ENCODE data around the gene CCND3. TPM values are rescaled to one million over a fixed set of nuclear protein-coding genes. Genes with fewer than 3 reads are reported as not detected.

The CCND3 gene
- total and polyA plus RNA-seq, 5 donors from 2014 or later: 246 to 564 (median 338) TPM

DNA sequence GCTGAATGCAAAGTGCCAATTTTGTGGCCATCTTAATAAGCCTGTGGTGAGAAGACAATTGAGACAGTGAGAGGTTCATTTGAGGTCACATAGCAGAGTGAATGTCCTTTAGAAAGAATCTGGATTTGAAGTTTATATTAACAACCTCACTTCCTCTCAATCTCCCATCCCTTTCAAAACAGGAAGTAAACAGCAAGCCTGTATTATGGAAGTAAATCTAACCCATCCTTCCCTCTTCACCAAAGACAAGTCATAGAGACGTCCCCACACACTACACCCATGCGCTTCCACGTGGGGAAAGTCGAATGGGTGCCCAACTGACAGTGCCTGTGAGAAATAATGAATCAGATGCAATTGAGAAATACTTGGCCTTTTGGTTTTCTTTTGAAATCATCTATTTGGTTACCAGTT lies 28.8 kb upstream of the CCND3 start:
- H3K27ac ChIP-seq (ENCODE audit: insufficient read depth, low read length, poor library complexity, severe bottlenecking): no peak overlapping the region
- peaks cover 20% of the 10 kb centered on the region for H3K36me3 Mint-ChIP-seq
- no peak overlapping the region for H3K4me3 ChIP-seq (ENCODE audit: low read depth, low read length)
- peak overlapping the region; percentile 44 to 87 (median 85) for H3K27ac Mint-ChIP-seq
- no peaks in the 10 kb centered on the region for H3K9me3 Mint-ChIP-seq
- peak overlapping the region in 3 of 4 donors; percentile 30 to 72 (median 56) for H3K4me3 Mint-ChIP-seq
- peaks cover 25% of the 10 kb centered on the region for H3K4me1 ChIP-seq (ENCODE audit: control insufficient read depth, insufficient read depth, low read length, poor library complexity, severe bottlenecking)
- H3K27me3 Mint-ChIP-seq: no peaks in the 10 kb centered on the region
- no peaks in the 10 kb centered on the region for H3K27me3 ChIP-seq (ENCODE audit: control insufficient read depth, insufficient read depth, low read length)
- no peak for DNase-seq
- no peaks in the 10 kb centered on the region for H3K9me3 ChIP-seq (ENCODE audit: control insufficient read depth in 2 of 2, low read length in 2 of 2)
- H3K36me3 ChIP-seq (ENCODE audit: control insufficient read depth, insufficient read depth, low read length): peaks cover 20% of the 10 kb centered on the region
- peak; percentile 34 to 39 for ATAC-seq (ENCODE audit: low read depth in 2 of 2)
- peaks cover 13 to 82% (median 37%) of the 10 kb centered on the region in 4 donors for H3K4me1 Mint-ChIP-seq

DNA sequence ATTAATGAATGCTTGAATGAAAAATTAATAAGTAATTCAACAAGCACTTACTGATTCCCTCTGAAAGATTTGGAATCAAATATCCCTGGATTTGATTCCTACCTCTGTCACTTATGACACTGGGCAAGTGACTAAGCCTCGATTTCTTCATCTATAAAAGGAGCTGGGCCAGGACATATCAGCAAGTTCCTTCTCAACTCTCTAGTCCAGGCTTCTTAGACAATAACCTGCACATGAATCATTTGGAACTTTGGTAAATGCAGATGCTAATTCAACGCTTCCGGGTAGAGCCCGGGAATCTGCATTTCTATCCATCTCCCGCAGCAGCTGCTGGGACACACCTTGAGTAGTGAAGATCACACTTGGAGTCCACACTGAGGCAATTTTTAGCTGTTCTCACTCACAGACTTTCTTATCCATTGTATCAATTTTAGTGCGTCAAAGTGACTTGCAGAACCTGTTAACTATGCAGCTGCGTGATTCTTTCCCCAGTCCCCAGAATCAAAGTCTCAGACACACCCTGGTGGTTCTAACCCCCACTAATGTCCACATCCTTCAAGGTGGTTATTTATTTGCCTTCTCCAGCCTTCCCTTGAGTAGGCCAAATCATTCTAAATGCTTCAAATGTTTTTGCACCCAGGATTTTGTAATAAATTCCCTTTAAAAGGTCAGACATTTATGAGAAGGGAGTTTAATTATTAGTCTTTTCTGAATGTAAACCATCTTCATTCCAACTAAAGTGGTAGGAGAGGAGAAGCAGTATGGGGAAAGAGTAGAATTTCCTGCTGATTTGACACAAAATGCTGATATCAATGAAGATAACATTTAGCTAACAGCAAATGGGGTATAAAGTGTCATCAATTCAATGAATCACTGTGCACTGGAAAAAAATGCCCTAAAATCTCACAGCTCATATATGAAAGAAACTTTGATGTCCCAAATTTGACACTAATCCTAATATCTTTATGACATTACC lies 26.0 kb upstream of the CCND3 start:
- no peak overlapping the region for H3K4me3 ChIP-seq (ENCODE audit: low read depth, low read length)
- H3K36me3 Mint-ChIP-seq: peaks cover 38% of the 10 kb centered on the region
- H3K4me1 ChIP-seq (ENCODE audit: control insufficient read depth, insufficient read depth, low read length, poor library complexity, severe bottlenecking): peaks cover 25% of the 10 kb centered on the region
- H3K9me3 Mint-ChIP-seq: peaks cover 0 to 3% (median 0%) of the 10 kb centered on the region in 7 donors
- H3K4me1 Mint-ChIP-seq: peaks cover 18 to 81% (median 40%) of the 10 kb centered on the region in 4 donors
- DNase-seq: no peak
- no peaks in the 10 kb centered on the region for H3K27me3 Mint-ChIP-seq
- no peak for ATAC-seq (ENCODE audit: low read depth in 2 of 2)
- peak overlapping the region; percentile 11 to 75 (median 34) for H3K27ac Mint-ChIP-seq
- no peaks in the 10 kb centered on the region for H3K27me3 ChIP-seq (ENCODE audit: control insufficient read depth, insufficient read depth, low read length)
- H3K36me3 ChIP-seq (ENCODE audit: control insufficient read depth, insufficient read depth, low read length): peaks cover 26% of the 10 kb centered on the region
- H3K27ac ChIP-seq (ENCODE audit: insufficient read depth, low read length, poor library complexity, severe bottlenecking): peak overlapping the region; percentile 14
- no peaks in the 10 kb centered on the region for H3K9me3 ChIP-seq (ENCODE audit: control insufficient read depth in 2 of 2, low read length in 2 of 2)
- no peak overlapping the region for H3K4me3 Mint-ChIP-seq

DNA sequence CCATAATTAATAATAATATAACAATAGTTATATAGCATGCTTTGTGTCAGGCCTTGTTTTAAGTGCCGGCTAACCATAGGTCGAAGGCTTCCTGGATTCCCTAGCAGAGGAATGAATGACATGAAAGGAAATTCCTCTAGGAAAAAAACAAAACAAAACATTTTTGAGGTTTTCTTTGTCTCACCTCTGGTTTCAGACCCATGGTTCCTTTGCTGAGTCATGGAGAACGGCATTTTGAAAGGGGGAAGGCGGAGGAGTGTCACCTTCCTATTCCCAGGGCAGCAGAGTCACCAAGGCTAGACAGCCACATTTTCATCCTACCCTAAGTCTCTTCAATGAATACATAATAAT lies 25.3 kb upstream of the CCND3 start:
- Mint-ChIP-seq H3K4me3 (no peak overlapping the region), H3K4me1 (peaks cover 18 to 81% (median 37%) of the 10 kb centered on the region in 4 donors), H3K27me3 (no peaks in the 10 kb centered on the region), H3K27ac (peak overlapping the region in 1 of 3 donors; percentile 6), H3K9me3 (peaks cover 0 to 3% (median 0%) of the 10 kb centered on the region in 7 donors), H3K36me3 (peaks cover 34% of the 10 kb centered on the region)
- Histone ChIP-seq H3K27ac (ENCODE audit: insufficient read depth, low read length, poor library complexity, severe bottlenecking) (no peak overlapping the region), H3K36me3 (ENCODE audit: control insufficient read depth, insufficient read depth, low read length) (peaks cover 26% of the 10 kb centered on the region), H3K4me3 (ENCODE audit: low read depth, low read length) (no peak overlapping the region), H3K27me3 (ENCODE audit: control insufficient read depth, insufficient read depth, low read length) (no peaks in the 10 kb centered on the region), H3K4me1 (ENCODE audit: control insufficient read depth, insufficient read depth, low read length, poor library complexity, severe bottlenecking) (peaks cover 25% of the 10 kb centered on the region), H3K9me3 (ENCODE audit: control insufficient read depth in 2 of 2, low read length in 2 of 2) (no peaks in the 10 kb centered on the region)
- ATAC-seq (ENCODE audit: low read depth in 2 of 2): no peak
- no peak for DNase-seq

DNA sequence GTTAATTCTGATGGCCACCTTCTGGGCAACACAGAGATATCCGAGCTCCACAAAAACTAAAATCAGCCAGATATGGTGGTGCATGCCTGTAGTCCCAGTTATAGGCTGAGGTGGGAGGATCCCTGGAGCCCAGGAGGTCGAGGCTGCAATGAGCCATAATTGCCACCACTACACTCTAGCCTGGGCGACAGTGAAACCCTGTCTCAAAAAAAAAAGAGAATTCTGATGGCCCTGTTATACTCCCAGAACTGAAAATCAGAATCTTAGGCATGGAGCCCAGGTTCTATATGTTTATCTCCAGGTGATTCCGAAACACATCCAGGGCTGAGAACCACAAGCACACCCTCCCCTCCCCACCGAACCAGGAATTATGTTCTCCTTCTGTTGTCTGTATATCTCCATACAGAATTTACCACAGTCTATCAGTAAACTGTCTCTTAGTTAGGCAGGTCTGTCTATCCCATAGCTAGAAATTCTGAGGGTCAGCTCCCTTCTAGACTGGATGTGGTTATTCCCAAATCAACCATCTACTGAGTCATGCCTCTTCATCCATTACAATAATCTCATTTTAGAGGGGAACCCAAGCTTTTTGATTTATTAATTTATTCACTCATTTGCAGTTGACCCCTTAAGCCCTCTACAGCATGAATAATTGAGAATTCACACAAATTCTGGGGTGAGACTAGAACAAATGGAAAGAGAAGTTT lies 24.8 kb upstream of the CCND3 start:
- Mint-ChIP-seq H3K27ac (no peak overlapping the region), H3K36me3 (peaks cover 38% of the 10 kb centered on the region), H3K27me3 (no peaks in the 10 kb centered on the region), H3K4me1 (peaks cover 23 to 87% (median 42%) of the 10 kb centered on the region in 4 donors), H3K4me3 (no peak overlapping the region), H3K9me3 (peaks cover 0 to 3% (median 0%) of the 10 kb centered on the region in 7 donors)
- Histone ChIP-seq H3K36me3 (ENCODE audit: control insufficient read depth, insufficient read depth, low read length) (peaks cover 30% of the 10 kb centered on the region), H3K27me3 (ENCODE audit: control insufficient read depth, insufficient read depth, low read length) (no peaks in the 10 kb centered on the region), H3K27ac (ENCODE audit: insufficient read depth, low read length, poor library complexity, severe bottlenecking) (peak overlapping the region; percentile 26), H3K4me1 (ENCODE audit: control insufficient read depth, insufficient read depth, low read length, poor library complexity, severe bottlenecking) (peaks cover 25% of the 10 kb centered on the region), H3K9me3 (ENCODE audit: control insufficient read depth in 2 of 2, low read length in 2 of 2) (no peaks in the 10 kb centered on the region), H3K4me3 (ENCODE audit: low read depth, low read length) (no peak overlapping the region)
- no peak for ATAC-seq (ENCODE audit: low read depth in 2 of 2)
- no peak for DNase-seq

DNA sequence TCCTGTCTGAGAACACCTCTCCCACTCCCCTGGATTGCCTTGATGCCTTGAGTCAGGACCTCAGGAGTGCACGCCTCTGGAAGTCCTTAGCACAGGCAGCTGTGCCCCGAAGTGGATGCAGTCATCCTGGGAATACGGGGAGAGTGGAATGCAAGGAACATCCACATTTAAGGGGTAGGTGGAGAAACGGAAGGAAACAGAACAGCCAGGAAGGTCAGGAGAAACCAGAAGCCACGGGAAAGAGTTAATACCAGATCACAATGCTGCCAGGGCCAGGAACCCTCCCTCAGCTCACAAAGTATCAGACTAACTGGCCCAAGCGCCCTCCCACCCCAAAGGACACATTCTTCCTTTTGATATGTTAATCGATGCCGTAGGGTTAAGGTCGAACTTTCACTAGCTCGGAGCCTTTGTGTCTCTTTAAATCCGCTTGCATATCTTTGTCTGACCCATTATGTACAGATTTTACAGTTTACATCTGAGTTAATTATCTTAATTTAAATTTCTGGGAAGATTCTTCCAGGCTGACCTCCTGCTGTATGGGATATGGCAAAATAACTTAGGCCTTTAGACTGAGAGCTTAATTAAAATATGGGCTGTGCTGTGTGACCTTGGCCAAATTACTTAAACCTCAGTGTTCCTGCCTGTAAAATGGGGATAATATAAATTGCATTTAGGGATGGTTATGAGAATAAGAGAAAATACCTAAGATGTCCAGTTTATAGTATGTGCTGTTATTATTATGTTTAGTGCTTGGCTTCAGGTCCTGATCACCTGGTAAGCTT lies 24.0 kb upstream of the CCND3 start:
- Histone ChIP-seq H3K27ac (ENCODE audit: insufficient read depth, low read length, poor library complexity, severe bottlenecking) (peak overlapping the region; percentile 26), H3K27me3 (ENCODE audit: control insufficient read depth, insufficient read depth, low read length) (no peaks in the 10 kb centered on the region), H3K9me3 (ENCODE audit: control insufficient read depth in 2 of 2, low read length in 2 of 2) (no peaks in the 10 kb centered on the region), H3K4me3 (ENCODE audit: low read depth, low read length) (no peak overlapping the region), H3K36me3 (ENCODE audit: control insufficient read depth, insufficient read depth, low read length) (peaks cover 30% of the 10 kb centered on the region), H3K4me1 (ENCODE audit: control insufficient read depth, insufficient read depth, low read length, poor library complexity, severe bottlenecking) (peaks cover 23% of the 10 kb centered on the region)
- Mint-ChIP-seq H3K27ac (peak overlapping the region in 1 of 3 donors; percentile 97), H3K4me3 (peak overlapping the region in 1 of 4 donors; percentile 19), H3K36me3 (peaks cover 37% of the 10 kb centered on the region), H3K9me3 (peaks cover 0 to 3% (median 0%) of the 10 kb centered on the region in 7 donors), H3K4me1 (peaks cover 23 to 87% (median 41%) of the 10 kb centered on the region in 4 donors), H3K27me3 (no peaks in the 10 kb centered on the region)
- ATAC-seq (ENCODE audit: low read depth in 2 of 2) (no peak), DNase-seq (no peak)

DNA sequence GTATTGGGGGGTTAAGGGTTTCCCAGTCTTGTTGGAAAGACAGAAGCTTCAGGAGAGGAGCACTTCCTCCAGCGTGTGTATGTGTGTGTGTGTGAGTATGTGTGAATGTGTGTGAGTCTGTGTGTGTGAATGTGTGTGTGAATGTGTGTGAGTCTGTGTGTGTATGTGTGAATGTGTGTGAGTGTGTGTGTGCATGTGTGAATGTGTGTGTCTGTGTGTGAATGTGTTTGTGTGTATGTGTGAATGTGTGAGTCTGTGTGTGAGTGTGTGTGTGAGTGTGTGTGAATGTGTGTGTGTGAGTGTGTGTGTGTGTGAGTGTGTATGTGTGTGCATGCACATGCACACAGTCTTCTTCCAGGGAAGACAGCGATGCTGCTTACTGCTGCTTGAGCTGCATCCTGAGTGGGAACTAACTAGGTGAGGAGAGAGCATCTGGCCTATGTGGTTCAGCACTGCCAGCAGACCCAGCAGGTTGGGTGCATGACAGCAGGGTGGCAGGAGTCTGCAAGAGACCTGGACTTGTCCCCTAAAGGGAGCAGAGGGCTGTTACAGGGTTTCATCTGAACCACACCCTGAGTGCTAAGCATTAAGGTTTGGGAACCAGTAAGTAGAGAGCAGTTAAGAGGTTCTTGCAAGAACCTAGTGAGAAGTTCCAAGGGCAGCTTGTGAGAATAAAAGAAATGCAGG lies 22.7 kb upstream of the CCND3 start:
- Histone ChIP-seq H3K4me3 (ENCODE audit: low read depth, low read length) (no peak overlapping the region), H3K27me3 (ENCODE audit: control insufficient read depth, insufficient read depth, low read length) (no peaks in the 10 kb centered on the region), H3K9me3 (ENCODE audit: control insufficient read depth in 2 of 2, low read length in 2 of 2) (no peaks in the 10 kb centered on the region), H3K27ac (ENCODE audit: insufficient read depth, low read length, poor library complexity, severe bottlenecking) (no peak overlapping the region), H3K36me3 (ENCODE audit: control insufficient read depth, insufficient read depth, low read length) (peaks cover 31% of the 10 kb centered on the region), H3K4me1 (ENCODE audit: control insufficient read depth, insufficient read depth, low read length, poor library complexity, severe bottlenecking) (peaks cover 19% of the 10 kb centered on the region)
- Mint-ChIP-seq H3K4me1 (peaks cover 23 to 90% (median 43%) of the 10 kb centered on the region in 4 donors), H3K4me3 (peak overlapping the region in 3 of 4 donors; percentile 21 to 74 (median 49)), H3K9me3 (peaks cover 0 to 3% (median 0%) of the 10 kb centered on the region in 7 donors), H3K36me3 (peaks cover 33% of the 10 kb centered on the region), H3K27ac (peak overlapping the region; percentile 9 to 59 (median 9)), H3K27me3 (no peaks in the 10 kb centered on the region)
- ATAC-seq (ENCODE audit: low read depth in 2 of 2) (no peak), DNase-seq (peak in 1 of 3 donors; percentile 14)

Measured in CD4-positive, CD25-positive, alpha-beta regulatory T cell (primary cell).